HEK293 (cell line): ENCODE measurements around the gene OR2H1.

Experiments used
- CTCF ChIA-PET: fragments of 350-600 bp; formaldehyde crosslinking; extraction: SDS; loops from one replicate; lab custom pipeline; 2021; ENCODE audit warnings: antibody characterized with exemption; lab: Yijun Ruan, JAX
- POLR2A ChIA-PET: fragments of 300-600 bp; formaldehyde crosslinking; extraction: SDS; loops from one replicate; lab custom pipeline; 2020; ENCODE audit warnings: antibody characterized with exemption, inconsistent platforms; lab: Yijun Ruan, JAX
- H3K27ac ChIP-seq: fragments of 200-500 bp; sonication (Bioruptor generic); 2 replicates; pipeline ENCODE4 v1.5.1; 2014; ENCODE audit warnings: low read depth, low read length, control low read depth, inconsistent platforms; ENCODE audit errors: extremely low read depth
- H3K36me3 ChIP-seq, 2 experiments: fragments of 200-500 bp in 1 of 2; sonication (Bioruptor generic) in 1 of 2; 1 replicate in 1 of 2; 2 replicates in 1 of 2; pipeline ENCODE4 v1.5.1; 2014 to 2017; ENCODE audit warnings: inconsistent platforms in 2 of 2, low read length in 2 of 2; ENCODE audit not compliant: control insufficient read depth in 2 of 2, insufficient read depth in 1 of 2
- H3K4me1 ChIP-seq: fragments of 200-500 bp; sonication (Bioruptor generic); 2 replicates; pipeline ENCODE4 v1.5.1; 2014; ENCODE audit warnings: mild to moderate bottlenecking, low read length, inconsistent platforms; ENCODE audit not compliant: control insufficient read depth, insufficient read depth
- H3K4me3 ChIP-seq: 2 replicates; pipeline ENCODE4 v1.5.1; 2011; ENCODE audit warnings: low read depth, mild to moderate bottlenecking, control low read depth, low read length, moderate library complexity
- H3K9me3 ChIP-seq: fragments of 200-500 bp; sonication (Bioruptor generic); 2 replicates; pipeline ENCODE4 v1.5.1; 2014; ENCODE audit warnings: low read depth, low read length, inconsistent platforms; ENCODE audit not compliant: control insufficient read depth, insufficient read depth
- CTCF ChIP-seq: fragments of 450-650 bp; formaldehyde crosslinking; IDR thresholded peaks from 2 replicates; pipeline ENCODE4 v1.5.1; 2016; ENCODE audit warnings: missing biosample characterization, missing genetic modification characterization
- GLIS1 ChIP-seq: fragments of 450-650 bp; formaldehyde crosslinking; IDR thresholded peaks from 2 replicates; pipeline ENCODE4 v1.5.1; 2016; ENCODE audit warnings: missing biosample characterization, missing genetic modification characterization
- HOXA7 ChIP-seq: sonication (generic); formaldehyde crosslinking; IDR thresholded peaks from 2 replicates; pipeline ENCODE4 v1.8.1; 2022; ENCODE audit warnings: missing genetic modification reagents, borderline replicate concordance
- IKZF3 ChIP-seq: fragments of 450-650 bp; IDR thresholded peaks from 2 replicates; pipeline ENCODE4 v1.5.0; 2018; ENCODE audit warnings: missing biosample characterization, mild to moderate bottlenecking, missing genetic modification characterization, moderate library complexity
- KLF17 ChIP-seq: fragments of 450-650 bp; formaldehyde crosslinking; IDR thresholded peaks from 2 replicates; pipeline ENCODE4 v1.5.1; 2016; ENCODE audit warnings: missing biosample characterization, missing genetic modification characterization
- MEIS1 ChIP-seq: sonication (generic); formaldehyde crosslinking; IDR thresholded peaks from 2 replicates; pipeline ENCODE4 v1.8.1; 2022; ENCODE audit warnings: missing genetic modification reagents, mild to moderate bottlenecking, borderline replicate concordance
- REPIN1 ChIP-seq: fragments of 450-650 bp; formaldehyde crosslinking; IDR thresholded peaks from 2 replicates; pipeline ENCODE4 v1.5.1; 2017; ENCODE audit warnings: missing biosample characterization, missing genetic modification characterization, low read depth
- SP7 ChIP-seq: fragments of 450-650 bp; formaldehyde crosslinking; IDR thresholded peaks from 2 replicates; pipeline ENCODE4 v1.5.1; 2016; ENCODE audit warnings: missing biosample characterization, missing genetic modification characterization
- ZFP69B ChIP-seq: fragments of 450-650 bp; formaldehyde crosslinking; IDR thresholded peaks from 2 replicates; pipeline ENCODE4 v1.5.1; 2016; ENCODE audit warnings: missing biosample characterization, missing genetic modification characterization
- ZIC2 ChIP-seq: fragments of 450-650 bp; formaldehyde crosslinking; IDR thresholded peaks from 2 replicates; pipeline ENCODE4 v1.5.1; 2016; ENCODE audit warnings: missing biosample characterization, missing genetic modification characterization
- ZNF132 ChIP-seq: fragments of 450-650 bp; formaldehyde crosslinking; IDR thresholded peaks from 2 replicates; pipeline ENCODE4 v1.5.1; 2017; ENCODE audit warnings: missing biosample characterization, missing genetic modification characterization, borderline replicate concordance
- ZNF202 ChIP-seq: fragments of 450-650 bp; formaldehyde crosslinking; IDR thresholded peaks from 2 replicates; pipeline ENCODE4 v1.5.1; 2016; ENCODE audit warnings: missing biosample characterization, missing genetic modification characterization, borderline replicate concordance
- ZNF335 ChIP-seq: fragments of 450-650 bp; formaldehyde crosslinking; conservative IDR thresholded peaks from 2 replicates; pipeline ENCODE4 v1.5.1; 2016; ENCODE audit warnings: missing biosample characterization, missing genetic modification characterization
- ZNF362 ChIP-seq: fragments of 450-650 bp; formaldehyde crosslinking; IDR thresholded peaks from 2 replicates; pipeline ENCODE4 v1.5.1; 2016; ENCODE audit warnings: missing biosample characterization, missing genetic modification characterization
- ZNF518A ChIP-seq: fragments of 450-650 bp; formaldehyde crosslinking; conservative IDR thresholded peaks from 2 replicates; pipeline ENCODE4 v1.5.1; 2016; ENCODE audit warnings: low read depth, missing biosample characterization, missing genetic modification characterization
- ZNF544 ChIP-seq: fragments of 450-650 bp; formaldehyde crosslinking; IDR thresholded peaks from 2 replicates; pipeline ENCODE4 v1.5.0; 2017; ENCODE audit warnings: missing biosample characterization, missing genetic modification characterization
- ZNF624 ChIP-seq: fragments of 450-650 bp; formaldehyde crosslinking; IDR thresholded peaks from 2 replicates; pipeline ENCODE4 v1.5.1; 2017; ENCODE audit warnings: missing biosample characterization, missing genetic modification characterization
- ZNF701 ChIP-seq: fragments of 450-650 bp; formaldehyde crosslinking; IDR thresholded peaks from 2 replicates; pipeline ENCODE4 v1.5.1; 2016; ENCODE audit warnings: missing biosample characterization, missing genetic modification characterization
- ZNF768 ChIP-seq: fragments of 450-650 bp; formaldehyde crosslinking; IDR thresholded peaks from 2 replicates; pipeline ENCODE4 v1.5.1; 2018; ENCODE audit warnings: missing biosample characterization, mild to moderate bottlenecking, missing genetic modification characterization
- ZNF791 ChIP-seq: fragments of 450-650 bp; formaldehyde crosslinking; IDR thresholded peaks from 2 replicates; pipeline ENCODE4 v1.5.1; 2016; ENCODE audit warnings: missing biosample characterization, missing genetic modification characterization
- ZSCAN23 ChIP-seq: fragments of 450-650 bp; formaldehyde crosslinking; IDR thresholded peaks from 2 replicates; pipeline ENCODE4 v1.5.1; 2016; ENCODE audit warnings: missing biosample characterization, missing genetic modification characterization

The OR2H1 gene

GRCh38 chr6:29483735-29484134 is 26.8 kb downstream of the OR2H1 start (continued):
- no peak for TF ChIP-seq ZNF132 (tag by site-specific recombination)
- TF ChIP-seq ZNF701, result no peak
- TF ChIP-seq ZNF624, result no peak
- TF ChIP-seq ZFP69B (tag by site-specific recombination), result no peak
- no peak for TF ChIP-seq SP7 (tag by site-specific recombination)
- TF ChIP-seq ZNF768, result no peak
- TF ChIP-seq IKZF3, result no peak
- TF ChIP-seq ZNF518A (tag by site-specific recombination), result no peak

GRCh38 chr6:29486577-29486976 is 29.6 kb downstream of the OR2H1 start:
- POLR2A ChIA-PET, result no interaction called here

GRCh38 chr6:29487131-29487530 is 30.2 kb downstream of the OR2H1 start:
- Histone ChIP-seq H3K27ac (no peak overlapping the region), H3K4me1 (no peaks in the 10 kb centered on the region), H3K9me3 (no peaks in the 10 kb centered on the region), H3K36me3 (no peaks in the 10 kb centered on the region), H3K4me3 (no peak overlapping the region)
- CTCF ChIA-PET, result no interaction called here
- POLR2A ChIA-PET, result no interaction called here
- no peak for TF ChIP-seq ZNF335
- TF ChIP-seq ZSCAN23 (tag by site-specific recombination), result no peak
- TF ChIP-seq GLIS1 (tag by site-specific recombination), result no peak
- TF ChIP-seq MEIS1, result no peak
- TF ChIP-seq HOXA7, result no peak
- TF ChIP-seq ZNF202, result no peak

More at GRCh38 chr6:29486577-29486976, 29.6 kb downstream of the OR2H1 start:
- Histone ChIP-seq H3K27ac (no peak overlapping the region), H3K4me3 (no peak overlapping the region), H3K4me1 (no peaks in the 10 kb centered on the region), H3K36me3 (no peaks in the 10 kb centered on the region), H3K9me3 (no peaks in the 10 kb centered on the region)
- CTCF ChIA-PET, result no interaction called here
- TF ChIP-seq ZIC2 (tag by site-specific recombination), result peak; percentile 31; the same call in 1 of the 2 replicates
- no peak for TF ChIP-seq KLF17
- TF ChIP-seq ZNF791 (tag by site-specific recombination), result no peak

GRCh38 chr6:29487660-29488059 is 30.7 kb downstream of the OR2H1 start, which contains the start of gene MAS1L:
TSS of gene MAS1L (minus strand) at chr6:29487956. CDS start at chr6:29487902, 54 bp downstream.
- TF ChIP-seq REPIN1, result no peak
- TF ChIP-seq ZNF544 (tag by site-specific recombination), result no peak
- no peak for TF ChIP-seq ZIC2 (tag by site-specific recombination)
- no peak for TF ChIP-seq CTCF (tag by site-specific recombination)
- no peak for TF ChIP-seq ZNF362
- POLR2A ChIA-PET, result no interaction called here
- CTCF ChIA-PET, result no interaction called here

More at GRCh38 chr6:29487660-29488059, 30.7 kb downstream of the OR2H1 start, which contains the start of gene MAS1L:
- Histone ChIP-seq H3K9me3 (no peaks in the 10 kb centered on the region), H3K27ac (no peak within 1 kb of the TSS), H3K36me3 (no peaks in the 10 kb centered on the region), H3K4me1 (no peaks in the 10 kb centered on the region), H3K4me3 (no peak within 1 kb of the TSS)
